Stimulated activated CD8-positive, alpha-beta memory T cell treated with anti-CD3 and anti-CD28 coated beads, Interleukin-4, amount 100 ng/mL, for 4 hours (primary cell): ENCODE measurements around the gene ZBTB4.

ENCODE experiments used
- DNase-seq, 2 donors: peaks; one replicate each; pipeline ENCODE4 v3.0.0-alpha.2; 2020; ENCODE audit warnings: low read depth in 2 of 2, low spot score in 1 of 2

The ZBTB4 gene

DNA sequence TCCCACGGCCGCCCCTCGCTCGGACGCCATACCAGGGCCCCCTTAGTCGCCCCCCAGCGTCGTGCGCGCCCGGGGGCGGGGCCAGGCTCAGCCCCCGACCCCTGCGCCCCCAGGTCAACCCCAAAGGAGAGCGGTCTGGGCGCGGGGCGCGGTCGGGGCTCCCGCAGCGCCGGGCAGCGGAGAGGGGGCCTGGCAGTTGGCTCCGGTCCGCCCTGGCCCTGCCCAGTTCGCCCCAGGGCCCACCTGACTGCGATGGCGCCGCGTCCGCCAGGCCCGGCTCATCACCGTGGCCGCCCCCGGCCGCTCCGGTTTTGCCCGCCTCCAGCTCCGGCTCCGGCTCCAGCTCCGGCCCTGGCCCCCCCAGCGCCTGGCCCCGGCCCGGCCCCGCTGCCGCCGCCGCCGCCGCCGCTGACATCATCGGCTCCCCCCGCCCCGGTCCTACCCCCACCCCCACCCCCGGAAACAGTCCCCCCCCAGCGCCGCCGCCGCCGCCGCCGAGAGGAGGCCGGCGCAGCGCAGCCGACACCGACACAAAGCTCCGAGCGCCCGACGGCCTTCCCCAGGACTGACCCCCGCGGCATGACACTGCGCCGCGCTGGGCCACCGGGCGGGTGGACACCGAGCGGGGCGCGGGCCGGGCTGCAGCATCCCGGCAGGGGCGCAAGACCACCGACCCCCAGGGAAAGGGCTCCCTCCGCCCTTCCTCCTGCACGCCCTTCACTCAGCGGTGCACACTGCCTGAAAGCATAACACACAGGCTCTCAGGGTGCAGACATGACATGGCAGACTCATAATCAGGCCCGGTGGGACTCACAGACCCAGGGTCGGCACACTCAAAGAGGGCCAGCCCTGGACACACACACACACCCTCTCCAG, at the start of gene ZBTB4:
Gene ZBTB4 (minus strand): TSS at position 419 of the 876 bp plus-strand sequence. CDS start 12,830 bp downstream, outside the sequence.
- DNase-seq, result peak; percentile 31 to 33

GRCh38 chr17:7528842-7529241, 49.4 kb upstream of the ZBTB4 start:
- DNase-seq, result no peak

DNA sequence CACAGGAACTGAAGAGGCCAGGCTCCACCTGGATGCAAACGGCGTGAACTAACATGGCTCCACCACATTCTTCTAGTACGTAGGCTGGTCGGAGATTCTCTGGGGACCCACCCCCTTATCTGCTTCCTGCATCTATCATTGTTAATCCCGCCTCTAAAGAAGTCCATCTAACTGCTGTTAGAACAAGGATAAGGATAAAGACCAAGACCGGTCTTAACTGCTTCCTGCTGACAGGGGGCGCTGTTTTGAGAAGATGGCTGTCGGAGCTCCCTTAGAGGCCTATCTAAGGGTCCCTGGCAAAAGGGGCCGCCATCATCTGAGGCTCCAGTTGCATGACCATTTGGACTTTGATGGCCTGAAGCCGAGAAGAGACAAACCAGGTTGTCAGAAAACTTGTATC, 43.6 kb upstream of the ZBTB4 start:
- DNase-seq, result no peak

GRCh38 chr17:7515911-7516610, 36.6 kb upstream of the ZBTB4 start:
- no peak for DNase-seq

DNA sequence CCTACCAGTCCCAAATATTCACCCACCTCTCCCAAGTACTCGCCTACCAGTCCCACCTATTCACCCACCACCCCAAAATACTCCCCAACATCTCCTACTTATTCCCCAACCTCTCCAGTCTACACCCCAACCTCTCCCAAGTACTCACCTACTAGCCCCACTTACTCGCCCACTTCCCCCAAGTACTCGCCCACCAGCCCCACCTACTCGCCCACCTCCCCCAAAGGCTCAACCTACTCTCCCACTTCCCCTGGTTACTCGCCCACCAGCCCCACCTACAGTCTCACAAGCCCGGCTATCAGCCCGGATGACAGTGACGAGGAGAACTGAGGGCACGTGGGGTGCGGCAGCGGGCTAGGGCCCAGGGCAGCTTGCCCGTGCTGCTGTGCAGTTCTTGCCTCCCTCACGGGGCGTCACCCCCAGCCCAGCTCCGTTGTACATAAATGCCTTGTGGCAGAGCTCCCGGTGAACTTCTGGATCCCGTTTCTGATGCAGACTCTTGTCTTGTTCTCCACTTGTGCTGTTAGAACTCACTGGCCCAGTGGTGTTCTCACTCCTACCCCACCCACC, 34.5 kb upstream of the ZBTB4 start:
- DNase-seq, result no peak

DNA sequence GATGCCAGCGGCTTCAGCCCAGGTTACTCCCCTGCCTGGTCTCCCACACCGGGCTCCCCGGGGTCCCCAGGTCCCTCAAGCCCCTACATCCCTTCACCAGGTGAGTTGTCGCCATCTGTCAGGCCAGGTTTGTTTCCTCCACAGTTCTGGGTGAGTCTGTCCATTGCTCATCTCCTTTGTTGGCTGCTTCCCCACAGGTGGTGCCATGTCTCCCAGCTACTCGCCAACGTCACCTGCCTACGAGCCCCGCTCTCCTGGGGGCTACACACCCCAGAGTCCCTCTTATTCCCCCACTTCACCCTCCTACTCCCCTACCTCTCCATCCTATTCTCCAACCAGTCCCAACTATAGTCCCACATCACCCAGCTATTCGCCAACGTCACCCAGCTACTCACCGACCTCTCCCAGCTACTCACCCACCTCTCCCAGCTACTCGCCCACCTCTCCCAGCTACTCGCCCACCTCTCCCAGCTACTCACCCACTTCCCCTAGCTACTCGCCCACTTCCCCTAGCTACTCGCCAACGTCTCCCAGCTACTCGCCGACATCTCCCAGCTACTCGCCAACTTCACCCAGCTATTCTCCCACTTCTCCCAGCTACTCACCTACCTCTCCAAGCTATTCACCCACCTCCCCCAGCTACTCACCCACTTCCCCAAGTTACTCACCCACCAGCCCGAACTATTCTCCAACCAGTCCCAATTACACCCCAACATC, 33.6 kb upstream of the ZBTB4 start:
- no peak for DNase-seq

DNA sequence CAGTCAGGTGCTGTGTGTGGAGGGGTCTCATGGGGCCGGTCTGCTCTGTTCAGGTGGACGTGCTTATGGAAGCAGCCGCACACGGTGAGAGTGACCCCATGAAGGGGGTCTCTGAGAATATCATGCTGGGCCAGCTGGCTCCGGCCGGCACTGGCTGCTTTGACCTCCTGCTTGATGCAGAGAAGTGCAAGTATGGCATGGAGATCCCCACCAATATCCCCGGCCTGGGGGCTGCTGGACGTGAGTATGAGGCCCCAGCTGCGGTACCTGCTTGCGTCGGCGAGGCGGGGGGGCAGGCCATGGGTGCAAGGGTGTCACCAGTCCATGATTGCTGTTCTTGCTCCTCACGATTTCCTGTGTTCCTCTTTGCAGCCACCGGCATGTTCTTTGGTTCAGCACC, 32.7 kb upstream of the ZBTB4 start:
- DNase-seq, result no peak

- DNase-seq, result no peak
Measured at GRCh38 chr17:7511108-7511507, 31.7 kb upstream of the ZBTB4 start.

GRCh38 chr17:7509937-7510336, 30.5 kb upstream of the ZBTB4 start:
- DNase-seq, result no peak

- no peak for DNase-seq
Measured at GRCh38 chr17:7508846-7509245, 29.4 kb upstream of the ZBTB4 start.

DNA sequence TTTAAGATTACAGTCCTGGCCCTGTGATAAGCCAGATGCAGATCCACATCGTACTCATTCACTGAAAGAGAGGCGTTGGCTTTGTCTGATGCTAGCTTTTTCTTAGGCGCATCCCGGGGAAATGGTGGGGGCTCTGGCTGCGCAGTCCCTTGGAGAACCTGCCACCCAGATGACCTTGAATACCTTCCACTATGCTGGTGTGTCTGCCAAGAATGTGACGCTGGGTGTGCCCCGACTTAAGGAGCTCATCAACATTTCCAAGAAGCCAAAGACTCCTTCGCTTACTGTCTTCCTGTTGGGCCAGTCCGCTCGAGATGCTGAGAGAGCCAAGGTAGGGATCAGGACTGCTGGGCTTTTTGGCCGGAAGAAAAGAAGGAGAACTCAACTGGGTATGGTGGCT, 28.7 kb upstream of the ZBTB4 start:
- DNase-seq, result no peak

GRCh38 chr17:7503521-7503920, 24.1 kb upstream of the ZBTB4 start:
- DNase-seq, result no peak

DNA sequence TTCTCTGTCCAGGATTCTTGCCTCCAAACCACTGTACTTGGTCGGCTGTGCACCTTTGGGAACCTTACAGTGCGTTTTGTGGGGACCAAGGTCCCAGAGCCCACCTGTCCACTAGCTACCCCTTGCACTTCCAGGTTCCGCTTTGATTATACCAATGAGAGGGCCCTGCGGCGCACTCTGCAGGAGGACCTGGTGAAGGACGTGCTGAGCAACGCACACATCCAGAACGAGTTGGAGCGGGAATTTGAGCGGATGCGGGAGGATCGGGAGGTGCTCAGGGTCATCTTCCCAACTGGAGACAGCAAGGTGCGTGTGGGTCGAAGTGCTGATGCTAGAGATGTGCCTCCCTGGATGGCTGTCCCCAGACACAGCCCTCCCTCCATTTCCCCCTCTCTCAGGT, 23.6 kb upstream of the ZBTB4 start:
- no peak for DNase-seq

DNA sequence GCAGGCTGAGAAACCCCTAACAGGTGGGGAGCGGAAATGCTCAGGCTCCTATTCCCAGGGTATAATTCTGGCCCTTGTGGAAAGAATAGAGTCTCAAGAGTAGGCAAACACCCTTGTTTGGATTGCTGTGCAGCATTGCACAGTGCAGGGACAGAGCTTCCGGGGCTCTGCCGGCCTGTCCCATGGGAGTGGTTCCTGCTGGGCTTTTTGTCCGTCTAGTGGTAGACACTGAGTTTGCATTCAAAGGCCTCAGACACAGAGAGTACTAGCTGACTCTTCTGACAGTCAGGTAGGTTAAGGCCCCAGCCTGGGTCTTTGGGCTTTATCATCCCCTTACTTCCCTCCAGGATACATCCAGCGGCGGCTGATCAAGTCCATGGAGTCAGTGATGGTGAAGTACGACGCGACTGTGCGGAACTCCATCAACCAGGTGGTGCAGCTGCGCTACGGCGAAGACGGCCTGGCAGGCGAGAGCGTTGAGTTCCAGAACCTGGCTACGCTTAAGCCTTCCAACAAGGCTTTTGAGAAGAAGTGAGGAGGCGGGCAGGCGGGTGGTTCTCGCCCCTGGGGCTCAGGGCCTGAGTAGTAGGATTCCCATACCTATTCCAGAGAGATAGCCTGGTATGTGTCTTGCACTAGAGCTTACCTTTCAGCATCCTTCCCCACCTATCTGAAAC, 22.9 kb upstream of the ZBTB4 start:
- DNase-seq, result no peak

- DNase-seq, result no peak
Measured at GRCh38 chr17:7501729-7502128, 22.3 kb upstream of the ZBTB4 start.

GRCh38 chr17:7499161-7499560, 19.7 kb upstream of the ZBTB4 start:
- no peak for DNase-seq

GRCh38 chr17:7497636-7498035, 18.2 kb upstream of the ZBTB4 start:
- DNase-seq, result no peak

DNA sequence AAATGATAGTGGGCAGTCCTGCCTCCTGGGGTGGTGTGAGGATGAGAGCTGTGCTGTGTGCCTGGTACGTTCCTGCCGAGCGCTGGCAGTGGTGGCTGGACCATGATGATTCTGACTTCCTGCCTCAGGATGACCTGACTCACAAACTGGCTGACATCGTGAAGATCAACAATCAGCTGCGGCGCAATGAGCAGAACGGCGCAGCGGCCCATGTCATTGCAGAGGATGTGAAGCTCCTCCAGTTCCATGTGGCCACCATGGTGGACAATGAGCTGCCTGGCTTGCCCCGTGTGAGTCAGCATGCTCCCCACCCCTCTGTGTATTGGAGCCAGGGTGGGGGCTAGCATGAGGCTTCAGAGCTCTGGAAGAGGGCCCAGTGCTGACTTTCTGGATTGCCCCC, 17.8 kb upstream of the ZBTB4 start:
- DNase-seq, result no peak

DNA sequence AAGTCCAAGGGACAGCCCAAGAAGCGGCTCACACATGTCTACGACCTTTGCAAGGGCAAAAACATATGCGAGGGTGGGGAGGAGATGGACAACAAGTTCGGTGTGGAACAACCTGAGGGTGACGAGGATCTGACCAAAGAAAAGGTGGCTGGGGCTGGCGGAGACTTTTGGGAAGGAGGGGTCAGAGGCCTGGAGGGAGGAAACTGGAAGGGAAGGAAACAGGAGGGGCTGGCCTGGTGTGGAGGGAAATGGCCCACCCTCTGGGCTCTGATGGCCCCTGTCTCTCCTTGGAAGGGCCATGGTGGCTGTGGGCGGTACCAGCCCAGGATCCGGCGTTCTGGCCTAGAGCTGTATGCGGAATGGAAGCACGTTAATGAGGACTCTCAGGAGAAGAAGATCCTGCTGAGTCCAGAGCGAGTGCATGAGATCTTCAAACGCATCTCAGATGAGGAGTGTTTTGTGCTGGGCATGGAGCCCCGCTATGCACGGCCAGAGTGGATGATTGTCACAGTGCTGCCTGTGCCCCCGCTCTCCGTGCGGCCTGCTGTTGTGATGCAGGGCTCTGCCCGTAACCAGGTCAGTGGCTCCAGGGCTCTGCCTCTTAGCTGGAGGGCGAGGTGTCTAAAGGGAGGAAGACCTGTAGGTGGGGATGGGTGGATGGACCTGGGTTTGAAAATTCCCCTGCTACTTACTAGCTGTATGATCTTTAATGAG, 17.2 kb upstream of the ZBTB4 start:
- no peak for DNase-seq

DNA sequence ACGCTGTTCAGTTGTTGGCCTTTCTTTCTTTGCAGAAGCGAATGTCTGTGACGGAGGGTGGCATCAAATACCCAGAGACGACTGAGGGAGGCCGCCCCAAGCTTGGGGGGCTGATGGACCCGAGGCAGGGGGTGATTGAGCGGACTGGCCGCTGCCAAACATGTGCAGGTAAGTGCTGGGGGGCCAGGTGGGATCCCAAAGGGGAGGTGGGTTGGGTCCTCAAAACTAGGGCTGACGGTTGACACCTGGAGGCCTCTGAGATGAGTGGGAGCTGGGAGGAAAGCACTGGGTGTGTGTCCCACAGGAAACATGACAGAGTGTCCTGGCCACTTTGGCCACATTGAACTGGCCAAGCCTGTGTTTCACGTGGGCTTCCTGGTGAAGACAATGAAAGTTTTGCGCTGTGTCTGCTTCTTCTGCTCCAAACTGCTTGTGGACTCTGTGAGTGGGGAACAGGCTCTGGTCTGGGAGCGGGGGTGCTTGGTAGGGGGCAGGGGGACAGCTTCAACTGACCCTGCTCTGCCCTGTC, 16.5 kb upstream of the ZBTB4 start:
- DNase-seq, result no peak
